Ovary (tissue), 3 donors: ENCODE data around the gene FICD.

Experiments
- POLR2A ChIP-seq: fragments of 450-650 bp; IDR thresholded peaks from one replicate; pipeline ENCODE4 v1.6.1; 2017; ENCODE audit warnings: antibody characterized with exemption, mild to moderate bottlenecking, moderate library complexity
- TF ChIP-seq, protein P1 (sequence below), 3 donors: fragments of 450-650 bp in 2 of 3; fragments of 200-600 bp in 1 of 3; IDR thresholded peaks; one replicate each; pipeline versions ENCODE4 v1.5.1 to v1.8.0; 2016 to 2022; ENCODE audit warnings: antibody characterized with exemption in 3 of 3, mild to moderate bottlenecking in 1 of 3
- donor health status: DM: no; HTN: no; CAD: no.

DNA sequence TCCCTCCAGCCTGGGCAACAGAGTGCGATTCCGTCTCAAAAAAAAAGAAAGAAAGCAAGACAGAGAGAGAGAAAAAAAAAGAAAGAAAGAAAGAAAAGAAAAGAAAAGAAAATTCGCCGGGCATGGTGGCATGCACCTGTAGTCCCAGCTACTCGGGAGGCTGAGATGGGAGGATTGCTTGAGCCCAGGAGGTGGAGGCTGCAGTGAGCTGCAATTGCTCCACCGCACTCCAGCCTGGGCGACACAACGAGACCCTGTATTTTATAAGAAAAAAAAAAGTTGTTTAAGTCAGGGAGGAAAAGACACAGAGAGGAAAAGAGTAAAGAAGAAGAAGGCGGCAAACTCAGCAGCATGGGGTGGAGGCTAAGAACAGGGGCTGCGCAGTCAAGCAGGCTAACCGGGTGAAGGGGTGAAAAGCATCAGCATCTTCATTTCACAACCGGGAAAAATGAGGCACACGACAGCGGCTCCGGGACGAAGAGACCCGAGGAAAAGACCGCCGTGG, 557 bp upstream of the FICD start:
- TF ChIP-seq, protein P1, sequence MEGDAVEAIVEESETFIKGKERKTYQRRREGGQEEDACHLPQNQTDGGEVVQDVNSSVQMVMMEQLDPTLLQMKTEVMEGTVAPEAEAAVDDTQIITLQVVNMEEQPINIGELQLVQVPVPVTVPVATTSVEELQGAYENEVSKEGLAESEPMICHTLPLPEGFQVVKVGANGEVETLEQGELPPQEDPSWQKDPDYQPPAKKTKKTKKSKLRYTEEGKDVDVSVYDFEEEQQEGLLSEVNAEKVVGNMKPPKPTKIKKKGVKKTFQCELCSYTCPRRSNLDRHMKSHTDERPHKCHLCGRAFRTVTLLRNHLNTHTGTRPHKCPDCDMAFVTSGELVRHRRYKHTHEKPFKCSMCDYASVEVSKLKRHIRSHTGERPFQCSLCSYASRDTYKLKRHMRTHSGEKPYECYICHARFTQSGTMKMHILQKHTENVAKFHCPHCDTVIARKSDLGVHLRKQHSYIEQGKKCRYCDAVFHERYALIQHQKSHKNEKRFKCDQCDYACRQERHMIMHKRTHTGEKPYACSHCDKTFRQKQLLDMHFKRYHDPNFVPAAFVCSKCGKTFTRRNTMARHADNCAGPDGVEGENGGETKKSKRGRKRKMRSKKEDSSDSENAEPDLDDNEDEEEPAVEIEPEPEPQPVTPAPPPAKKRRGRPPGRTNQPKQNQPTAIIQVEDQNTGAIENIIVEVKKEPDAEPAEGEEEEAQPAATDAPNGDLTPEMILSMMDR (IDR thresholded peaks at IDR 0.05), result no peak
- no peak for TF ChIP-seq POLR2A
